Activated CD8-positive, alpha-beta memory T cell treated with anti-CD3 and anti-CD28 coated beads, Interleukin-2, amount 50 U/mL, for 1 hour (primary cell): ENCODE data around the gene RRP12.
A peak's percentile ranks its signal among the peaks of the same experiment; 100 is the strongest.
"Not testable (repeated sequence)": the region's sequence is repeated elsewhere in the genome, so short reads cannot be mapped to it uniquely, and the experiment has no call there.

Experiments used
- DNase-seq: peaks from one replicate; pipeline ENCODE4 v3.0.0-alpha.2; 2020; ENCODE audit errors: extremely low read depth

Gene RRP12

DNA sequence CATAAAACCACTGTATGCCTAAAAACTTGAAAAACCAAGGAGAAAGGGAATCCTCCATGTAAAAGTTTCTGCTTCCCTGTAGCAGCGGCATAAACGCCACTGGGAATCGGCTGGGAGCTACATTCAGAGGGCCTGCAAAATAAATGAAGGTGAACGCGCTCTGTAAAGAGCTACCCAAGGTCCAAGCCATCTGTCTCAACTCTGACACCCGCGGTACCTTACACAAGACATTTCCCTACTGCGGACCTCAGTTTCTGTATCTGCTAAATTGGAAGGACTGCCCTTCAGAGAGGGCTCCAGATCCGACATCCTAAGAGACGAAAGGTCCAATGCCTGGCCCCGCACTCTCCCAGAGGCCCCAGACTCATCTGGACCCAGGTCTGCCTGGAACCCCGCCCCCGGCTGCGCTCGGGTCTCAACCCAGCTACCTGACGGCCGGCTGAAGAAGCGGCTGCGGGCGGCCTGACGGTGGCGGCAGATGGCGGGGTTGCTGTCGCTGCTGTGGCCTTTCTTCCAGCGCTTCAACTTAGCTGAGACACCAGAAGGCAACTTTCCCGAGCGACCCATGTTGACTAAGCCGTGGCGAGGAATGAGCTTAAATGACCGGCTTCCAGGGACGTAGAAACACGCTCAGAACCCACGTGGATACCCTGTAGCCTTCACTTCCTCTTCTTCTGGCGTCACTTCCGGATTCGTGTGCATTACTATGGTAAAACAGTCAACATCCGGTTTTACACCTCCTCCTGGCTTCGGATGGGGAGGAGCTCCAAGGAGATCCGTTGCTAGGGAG, at the start of gene RRP12:
Gene RRP12 (minus strand): TSS at position 676 of the 790 bp plus-strand sequence. CDS start 109 bp downstream, at position 567.
- DNase-seq: peak; percentile 81

- no peak for DNase-seq
Observed at GRCh38 chr10:97450828-97451227, 49.7 kb upstream of the RRP12 start.

DNA sequence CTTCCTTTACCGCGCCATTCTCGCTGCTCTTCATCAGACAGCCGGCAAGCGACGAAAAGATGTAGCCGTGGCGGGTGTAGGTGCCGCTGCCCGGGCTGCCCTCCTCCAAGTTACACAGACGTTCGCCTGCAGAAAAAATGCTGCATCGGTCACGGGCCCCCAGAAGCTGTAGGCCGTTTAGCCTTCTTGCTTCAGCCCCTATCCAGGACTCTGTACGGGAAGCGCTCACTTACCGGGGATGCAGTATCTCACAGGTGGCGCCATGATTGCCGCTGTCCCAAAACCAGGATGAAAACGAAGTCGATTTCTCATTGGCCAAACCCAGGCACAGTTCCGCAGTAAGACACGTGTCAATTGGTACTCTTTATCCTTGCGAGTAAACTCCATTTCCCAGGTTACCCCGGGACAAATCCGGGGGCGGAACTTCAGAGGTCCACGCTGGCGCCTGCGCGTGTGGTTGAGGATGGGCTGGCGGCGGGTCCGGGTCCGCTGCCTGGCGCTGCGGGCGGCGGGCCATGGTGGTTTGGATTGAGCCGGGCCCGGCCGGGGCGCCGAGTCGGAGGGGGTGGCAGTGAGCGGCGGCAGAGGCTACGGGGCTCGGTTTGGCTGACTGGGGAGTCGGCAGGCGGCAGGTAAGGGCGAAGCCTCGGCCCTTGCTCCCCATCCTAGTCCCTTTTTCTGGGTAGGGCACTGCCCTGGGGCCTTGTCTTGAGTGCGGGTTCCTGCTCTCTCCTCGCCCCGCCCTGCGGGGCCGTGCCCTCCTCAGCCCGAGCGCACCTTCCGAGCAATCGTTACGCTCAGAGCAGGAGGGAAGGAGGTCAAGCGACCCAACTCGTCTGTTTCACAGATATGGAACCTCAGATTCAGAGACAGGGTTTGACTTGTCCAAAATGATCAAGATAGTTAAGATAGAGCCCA, 44.8 kb upstream of the RRP12 start, which contains the start of the genes EXOSC1 and ZDHHC16:
Gene EXOSC1 (minus strand): TSS at position 285 of the 918 bp plus-strand sequence. CDS start 21 bp downstream, at position 264.
Gene ZDHHC16 (plus strand): TSS at position 454 of the 918 bp plus-strand sequence. CDS start 5,501 bp downstream, outside the sequence.
- DNase-seq: peak; percentile 70

GRCh38 chr10:97445357-97445721, 44.2 kb upstream of the RRP12 start:
- no peak for DNase-seq

GRCh38 chr10:97444212-97444611, 43.1 kb upstream of the RRP12 start:
- no peak for DNase-seq

GRCh38 chr10:97442277-97442676, 41.1 kb upstream of the RRP12 start:
- DNase-seq: no peak

- DNase-seq: no peak
Observed at GRCh38 chr10:97435211-97435610, 34.1 kb upstream of the RRP12 start.

GRCh38 chr10:97434557-97434956, 33.4 kb upstream of the RRP12 start:
- no peak for DNase-seq

- no peak for DNase-seq
Observed at GRCh38 chr10:97434055-97434454, 32.9 kb upstream of the RRP12 start.

- DNase-seq: no peak
Observed at GRCh38 chr10:97428572-97428981, 27.4 kb upstream of the RRP12 start.

DNA sequence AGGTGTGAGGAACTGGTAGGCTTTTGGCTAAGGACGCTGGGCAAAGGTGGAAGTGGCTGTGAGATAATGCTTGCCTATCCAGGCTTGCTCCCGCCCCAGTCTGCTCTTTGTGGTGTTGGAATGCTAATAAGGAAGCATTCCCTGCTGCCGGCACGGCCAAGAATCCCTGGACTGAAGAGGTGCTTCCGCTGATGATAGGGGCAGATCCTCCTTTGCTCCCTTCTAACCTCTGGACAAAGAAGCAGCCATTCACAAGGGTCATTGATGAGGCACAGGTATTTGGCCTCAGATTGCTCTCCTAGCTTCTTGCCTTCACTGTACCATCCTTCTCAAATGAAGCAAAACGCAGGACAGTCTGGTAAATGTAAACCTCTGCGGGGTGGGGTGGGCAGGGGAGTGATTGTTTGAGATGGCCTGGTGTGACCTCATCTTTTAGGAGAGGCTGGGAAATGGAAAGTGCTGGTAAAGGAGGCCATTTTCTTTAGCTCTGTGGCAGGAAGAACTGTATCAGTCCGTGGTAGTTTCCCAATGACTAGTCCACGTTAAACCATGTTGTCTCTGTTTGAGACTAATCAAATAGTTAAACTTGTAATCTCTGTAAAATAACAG, 26.5 kb upstream of the RRP12 start:
- DNase-seq: no peak

GRCh38 chr10:97426776-97427570, 25.8 kb upstream of the RRP12 start:
- DNase-seq: no peak

DNA sequence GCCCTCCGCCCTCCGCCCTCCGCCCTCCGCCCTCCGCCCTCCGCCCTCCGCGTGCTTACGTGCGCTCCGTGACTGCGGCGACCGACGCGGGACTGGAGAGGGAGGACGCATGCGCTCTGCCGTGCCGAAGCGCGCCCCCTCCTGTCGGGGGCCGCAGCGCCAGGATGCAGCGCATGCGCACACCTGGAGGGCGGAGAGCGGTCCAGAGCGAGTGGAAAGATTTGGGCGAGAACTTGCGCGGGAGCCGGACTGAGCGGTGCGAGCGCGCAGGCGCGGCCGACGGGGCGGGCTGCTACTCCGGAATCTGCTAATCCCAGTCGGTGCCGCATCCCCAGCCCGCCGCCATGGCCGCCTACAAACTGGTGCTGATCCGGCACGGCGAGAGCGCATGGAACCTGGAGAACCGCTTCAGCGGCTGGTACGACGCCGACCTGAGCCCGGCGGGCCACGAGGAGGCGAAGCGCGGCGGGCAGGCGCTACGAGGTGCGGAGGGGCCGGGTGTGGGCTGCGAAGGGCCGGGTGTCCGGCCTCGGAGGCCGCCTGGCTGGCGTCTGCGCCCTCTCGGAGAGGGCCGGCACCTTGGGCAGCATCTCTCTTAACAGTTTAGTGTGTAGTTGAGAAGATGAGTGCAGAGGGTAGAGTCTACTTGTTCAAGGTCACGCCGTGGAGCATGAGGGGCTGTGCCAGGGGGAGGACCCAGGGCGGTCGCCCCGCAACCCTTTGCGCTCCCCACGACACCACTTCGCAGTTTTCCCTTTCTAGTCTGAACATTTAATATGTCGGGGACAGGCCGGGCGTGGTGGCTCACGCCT, 25.0 kb upstream of the RRP12 start, which contains the start of gene PGAM1:
Gene PGAM1 (plus strand): TSS at position 228 of the 812 bp plus-strand sequence. CDS start 117 bp downstream, at position 345.
- DNase-seq: peak; percentile 81

DNA sequence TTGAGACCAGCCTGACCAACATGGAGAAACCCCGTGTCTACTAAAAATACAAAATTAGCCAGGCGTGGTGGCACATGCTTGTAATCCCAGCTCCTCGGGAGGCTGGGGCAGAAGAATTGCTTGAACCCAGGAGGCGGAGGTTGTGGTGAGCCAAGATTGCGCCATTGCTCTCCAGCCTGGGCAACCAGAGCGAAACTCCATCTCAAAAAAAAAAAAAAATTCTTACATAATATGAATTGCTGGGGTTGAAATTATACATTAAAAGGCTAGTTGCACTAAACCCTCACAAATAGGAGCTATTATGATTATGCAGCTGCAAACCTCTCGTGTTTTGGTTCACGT, 22.6 kb upstream of the RRP12 start:
- DNase-seq: not testable (repeated sequence)

GRCh38 chr10:97416565-97416964, 15.4 kb upstream of the RRP12 start:
- DNase-seq: no peak

GRCh38 chr10:97412891-97413304, 11.8 kb upstream of the RRP12 start:
- DNase-seq: no peak

DNA sequence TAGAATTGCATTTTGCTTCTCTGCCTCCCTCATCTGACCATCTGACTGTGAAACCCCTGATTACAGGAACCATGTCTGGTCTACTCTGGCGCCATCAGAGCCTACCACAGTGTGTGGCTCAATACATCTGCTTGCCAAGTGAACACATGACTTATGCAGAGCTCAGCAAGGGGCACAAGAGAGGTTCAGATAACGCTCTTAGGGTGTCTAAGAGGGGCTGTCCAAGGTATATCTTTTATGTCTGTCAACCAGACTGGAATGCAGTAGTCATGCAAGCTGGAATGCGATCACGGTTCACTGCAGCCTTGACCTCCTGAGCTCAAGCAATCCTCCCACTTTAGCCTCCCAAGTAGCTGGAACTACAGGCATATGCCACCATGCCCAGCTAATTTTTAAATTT, 10.3 kb upstream of the RRP12 start:
- DNase-seq: no peak

- DNase-seq: no peak
Observed at GRCh38 chr10:97408496-97408992, 7.4 kb upstream of the RRP12 start.

DNA sequence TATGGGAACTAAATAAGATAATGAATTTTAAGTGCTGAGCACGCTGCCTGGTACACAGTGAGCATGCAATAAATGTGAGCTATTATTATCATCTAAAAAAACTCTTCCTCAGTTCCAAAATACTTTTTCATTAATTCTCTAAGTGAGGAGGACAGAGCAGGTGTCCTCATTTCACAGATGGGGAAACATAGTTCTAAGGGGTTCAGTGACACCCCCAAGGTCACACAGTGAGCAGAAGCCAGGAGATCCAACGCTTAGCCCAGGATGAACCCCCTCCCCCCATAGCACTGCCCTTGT, 6.8 kb upstream of the RRP12 start:
- no peak for DNase-seq

DNA sequence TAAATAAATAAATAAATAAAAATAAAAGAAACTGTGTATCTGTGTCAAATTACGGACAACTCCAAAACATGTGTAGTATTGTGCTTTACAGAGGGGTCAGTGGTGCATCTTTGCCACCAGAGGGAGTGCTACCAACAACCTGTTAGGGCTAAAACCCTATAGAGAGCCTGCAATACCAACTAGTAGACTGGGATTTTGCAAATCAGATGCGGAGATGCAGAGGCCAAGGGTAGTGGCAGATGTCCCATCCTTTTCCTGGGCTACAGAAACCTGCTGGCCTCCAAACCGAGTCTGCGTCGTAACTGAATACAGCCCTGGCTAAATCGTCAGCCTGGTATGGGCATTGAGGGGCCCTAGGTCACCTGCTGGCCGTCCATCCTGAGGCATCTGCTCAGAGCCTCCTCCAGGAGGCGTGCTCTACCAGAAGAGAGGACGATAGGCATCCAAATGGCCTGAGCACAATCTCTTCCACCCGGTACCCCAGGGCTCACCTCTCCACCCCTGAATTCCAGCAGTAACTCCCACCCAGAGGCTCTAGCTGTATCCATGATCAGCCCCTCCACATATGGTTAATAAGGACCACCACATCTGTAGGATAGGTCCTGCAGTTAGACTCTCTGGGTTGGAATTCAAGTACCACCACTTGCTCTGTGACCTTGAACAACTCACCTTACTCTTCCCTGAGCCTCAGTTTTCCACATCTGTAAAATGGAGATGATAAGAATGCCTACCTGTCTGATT, 6.2 kb upstream of the RRP12 start:
- DNase-seq: no peak
